ENCODE data around the gene SMAD4. TPM values are rescaled to one million over a fixed set of nuclear protein-coding genes. Genes with fewer than 3 reads are reported as not detected.

Gene SMAD4
- total RNA-seq, 1 experiment from 2014 or later = 61.3 TPM

DNA sequence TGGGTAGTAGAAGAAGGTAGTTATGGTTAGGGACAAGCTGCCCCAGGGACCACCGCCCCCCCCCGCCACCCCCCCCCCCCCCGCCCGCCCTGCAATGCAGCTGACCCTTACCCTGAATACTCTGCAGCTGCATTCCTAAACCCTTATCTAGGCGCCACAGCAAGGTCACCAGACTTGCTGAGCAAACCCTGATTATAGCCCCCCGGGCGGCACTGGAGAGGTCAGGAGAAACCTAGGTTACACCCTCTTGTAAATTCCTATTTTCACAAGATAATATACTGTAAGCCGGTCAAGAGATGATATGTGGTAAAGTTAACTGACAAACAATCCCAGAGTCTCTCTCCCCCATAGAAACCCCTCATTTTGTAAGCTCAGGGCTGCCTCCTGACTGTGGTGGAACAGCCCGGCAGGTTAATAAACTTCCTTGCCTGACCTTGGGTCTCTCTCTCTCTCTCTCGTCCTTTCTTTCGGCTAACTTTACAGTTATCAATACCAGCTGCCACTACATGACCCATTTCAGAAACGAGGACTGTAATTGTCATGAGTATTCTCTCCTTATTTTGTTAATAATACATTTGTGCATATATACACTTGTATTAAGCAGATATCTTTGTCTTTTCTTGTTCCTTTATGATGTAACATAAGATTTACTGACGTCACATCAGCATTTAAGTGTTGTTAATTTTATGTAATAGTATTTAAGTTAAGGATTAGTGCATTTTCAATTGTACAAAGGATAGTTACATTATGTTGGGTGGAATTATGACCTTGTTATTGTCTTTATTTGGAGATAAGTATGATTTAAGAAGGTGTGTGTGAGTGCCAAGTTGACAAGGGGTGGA is 22.8 kb upstream of the SMAD4 start:
- no peak for ATAC-seq

DNA sequence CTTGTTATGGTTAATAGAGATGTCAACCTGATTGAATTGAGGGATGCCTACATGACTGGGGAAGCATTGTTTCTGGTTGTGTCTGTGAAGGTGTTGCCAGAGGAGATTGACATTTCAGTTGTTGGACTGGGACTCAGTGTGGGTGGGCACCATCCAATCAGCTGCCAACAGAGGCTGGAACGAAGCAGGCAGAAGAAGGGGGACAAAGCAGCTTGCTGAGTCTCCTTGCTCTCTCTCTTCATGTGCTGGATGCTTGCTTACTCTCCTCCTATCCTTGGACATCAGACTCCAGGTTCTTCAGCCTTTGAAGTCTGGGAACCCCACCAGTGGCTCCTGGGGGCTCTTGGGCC is 22.2 kb upstream of the SMAD4 start:
- intact Hi-C loops (cut with micrococcal nuclease; ENCODE audit: unreplicated experiment) = no loop called here

More for the DNA sequence above, 22.8 kb upstream of the SMAD4 start:
- H3K4me3 ChIP-seq (ENCODE audit: low read depth in 2 of 2, low read length in 2 of 2) = no peak overlapping the region
- ChIA-PET POLR2A (interaction anchor here (0.6 kb wide), 1 partner anchor 23 kb away, joined by 3 read pairs; the partner anchor contains the start of gene SMAD4), CTCF (no interaction called here)
- H3K9me3 ChIP-seq (ENCODE audit: control insufficient read depth, insufficient read depth, low read depth, low read length) = no peaks in the 10 kb centered on the region
- intact Hi-C loops (cut with micrococcal nuclease; ENCODE audit: unreplicated experiment) (no loop called here), in situ Hi-C loops (cut with HindIII; ENCODE audit: low pct_unique_long_range_greater_than_20kb, low sequenced_read_pairs) (no loop called here)
- TF ChIP-seq, protein P1, sequence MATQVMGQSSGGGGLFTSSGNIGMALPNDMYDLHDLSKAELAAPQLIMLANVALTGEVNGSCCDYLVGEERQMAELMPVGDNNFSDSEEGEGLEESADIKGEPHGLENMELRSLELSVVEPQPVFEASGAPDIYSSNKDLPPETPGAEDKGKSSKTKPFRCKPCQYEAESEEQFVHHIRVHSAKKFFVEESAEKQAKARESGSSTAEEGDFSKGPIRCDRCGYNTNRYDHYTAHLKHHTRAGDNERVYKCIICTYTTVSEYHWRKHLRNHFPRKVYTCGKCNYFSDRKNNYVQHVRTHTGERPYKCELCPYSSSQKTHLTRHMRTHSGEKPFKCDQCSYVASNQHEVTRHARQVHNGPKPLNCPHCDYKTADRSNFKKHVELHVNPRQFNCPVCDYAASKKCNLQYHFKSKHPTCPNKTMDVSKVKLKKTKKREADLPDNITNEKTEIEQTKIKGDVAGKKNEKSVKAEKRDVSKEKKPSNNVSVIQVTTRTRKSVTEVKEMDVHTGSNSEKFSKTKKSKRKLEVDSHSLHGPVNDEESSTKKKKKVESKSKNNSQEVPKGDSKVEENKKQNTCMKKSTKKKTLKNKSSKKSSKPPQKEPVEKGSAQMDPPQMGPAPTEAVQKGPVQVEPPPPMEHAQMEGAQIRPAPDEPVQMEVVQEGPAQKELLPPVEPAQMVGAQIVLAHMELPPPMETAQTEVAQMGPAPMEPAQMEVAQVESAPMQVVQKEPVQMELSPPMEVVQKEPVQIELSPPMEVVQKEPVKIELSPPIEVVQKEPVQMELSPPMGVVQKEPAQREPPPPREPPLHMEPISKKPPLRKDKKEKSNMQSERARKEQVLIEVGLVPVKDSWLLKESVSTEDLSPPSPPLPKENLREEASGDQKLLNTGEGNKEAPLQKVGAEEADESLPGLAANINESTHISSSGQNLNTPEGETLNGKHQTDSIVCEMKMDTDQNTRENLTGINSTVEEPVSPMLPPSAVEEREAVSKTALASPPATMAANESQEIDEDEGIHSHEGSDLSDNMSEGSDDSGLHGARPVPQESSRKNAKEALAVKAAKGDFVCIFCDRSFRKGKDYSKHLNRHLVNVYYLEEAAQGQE (IDR thresholded peaks at IDR 0.05; ENCODE audit: insufficient read depth in 1 of 2, low read depth in 2 of 2, low read length in 1 of 2) = no peak
- no peak for DNase-seq (ENCODE audit: low read depth, low spot score)
- H3K4me1 ChIP-seq (ENCODE audit: control insufficient read depth, insufficient read depth, low read length) = no peaks in the 10 kb centered on the region
- no peak overlapping the region for H3K27ac ChIP-seq (ENCODE audit: low read length)
- H3K36me3 ChIP-seq (ENCODE audit: control insufficient read depth, insufficient read depth, low read length) = no peaks in the 10 kb centered on the region
- BruUV-seq (replicated peaks) = no TSS peak
- no peaks in the 10 kb centered on the region; the same call in 1 of the 2 replicates for H3K27me3 ChIP-seq (ENCODE audit: control insufficient read depth, insufficient read depth, low read length)

More for the DNA sequence above, 22.2 kb upstream of the SMAD4 start:
- Histone ChIP-seq H3K36me3 (ENCODE audit: control insufficient read depth, insufficient read depth, low read length) (no peaks in the 10 kb centered on the region), H3K9me3 (ENCODE audit: control insufficient read depth, insufficient read depth, low read depth, low read length) (no peaks in the 10 kb centered on the region), H3K27ac (ENCODE audit: low read length) (no peak overlapping the region), H3K4me1 (ENCODE audit: control insufficient read depth, insufficient read depth, low read length) (no peaks in the 10 kb centered on the region), H3K4me3 (ENCODE audit: low read depth in 2 of 2, low read length in 2 of 2) (no peak overlapping the region), H3K27me3 (ENCODE audit: control insufficient read depth, insufficient read depth, low read length) (no peaks in the 10 kb centered on the region; the same call in 1 of the 2 replicates)
- DNase-seq (ENCODE audit: low read depth, low spot score) = no peak
- no TSS peak for BruUV-seq (replicated peaks)
- ChIA-PET CTCF (no interaction called here), POLR2A (interaction anchor here (0.6 kb wide), 1 partner anchor 22 kb away, joined by 3 read pairs; the partner anchor contains the start of gene SMAD4)
- in situ Hi-C loops (cut with HindIII; ENCODE audit: low pct_unique_long_range_greater_than_20kb, low sequenced_read_pairs) = no loop called here
- no peak for ATAC-seq
- TF ChIP-seq, protein P1 (IDR thresholded peaks at IDR 0.05; ENCODE audit: insufficient read depth in 1 of 2, low read depth in 2 of 2, low read length in 1 of 2) = no peak
- TF ChIP-seq SIN3A (IDR thresholded peaks at IDR 0.05; ENCODE audit: borderline replicate concordance, insufficient read depth, low read depth, low read length) (no peak), TCF7L2 (IDR thresholded peaks at IDR 0.05; ENCODE audit: low read depth, low read length) (no peak), POLR2AphosphoS5 (IDR thresholded peaks at IDR 0.05; ENCODE audit: low read depth, low read length) (no peak)
- TF ChIP-seq, protein P2, sequence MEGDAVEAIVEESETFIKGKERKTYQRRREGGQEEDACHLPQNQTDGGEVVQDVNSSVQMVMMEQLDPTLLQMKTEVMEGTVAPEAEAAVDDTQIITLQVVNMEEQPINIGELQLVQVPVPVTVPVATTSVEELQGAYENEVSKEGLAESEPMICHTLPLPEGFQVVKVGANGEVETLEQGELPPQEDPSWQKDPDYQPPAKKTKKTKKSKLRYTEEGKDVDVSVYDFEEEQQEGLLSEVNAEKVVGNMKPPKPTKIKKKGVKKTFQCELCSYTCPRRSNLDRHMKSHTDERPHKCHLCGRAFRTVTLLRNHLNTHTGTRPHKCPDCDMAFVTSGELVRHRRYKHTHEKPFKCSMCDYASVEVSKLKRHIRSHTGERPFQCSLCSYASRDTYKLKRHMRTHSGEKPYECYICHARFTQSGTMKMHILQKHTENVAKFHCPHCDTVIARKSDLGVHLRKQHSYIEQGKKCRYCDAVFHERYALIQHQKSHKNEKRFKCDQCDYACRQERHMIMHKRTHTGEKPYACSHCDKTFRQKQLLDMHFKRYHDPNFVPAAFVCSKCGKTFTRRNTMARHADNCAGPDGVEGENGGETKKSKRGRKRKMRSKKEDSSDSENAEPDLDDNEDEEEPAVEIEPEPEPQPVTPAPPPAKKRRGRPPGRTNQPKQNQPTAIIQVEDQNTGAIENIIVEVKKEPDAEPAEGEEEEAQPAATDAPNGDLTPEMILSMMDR (IDR thresholded peaks at IDR 0.05) = no peak
